ENCODE data around the gene MYL9. TPM values are rescaled to one million over a fixed set of nuclear protein-coding genes. Genes with fewer than 3 reads are reported as not detected.

MYL9 gene
- total and polyA plus RNA-seq, 10 of the 15 experiments (the other 5 are each of a cell fraction or from before 2014, with no cell fraction given): 0.28 to 1.7 (median 0.63) TPM; not detected in 3

GRCh38 chr20:36504295-36504694 is 37.0 kb upstream of the MYL9 start:
- TF ChIP-seq SMARCA5 (IDR thresholded peaks at IDR 0.05): no peak
- TF ChIP-seq ATF7 (IDR thresholded peaks at IDR 0.05; ENCODE audit: low read depth): no peak
- no peak for TF ChIP-seq ZNF384 (IDR thresholded peaks at IDR 0.05; ENCODE audit: borderline replicate concordance, low read depth, low read length)
- no peak for TF ChIP-seq ESRRA (IDR thresholded peaks at IDR 0.05; ENCODE audit: low read length)
- no peak for TF ChIP-seq NRF1 (conservative IDR thresholded peaks at IDR 0.05; ENCODE audit: low read depth, low read length)
- no peak for TF ChIP-seq POLR2A (IDR thresholded peaks at IDR 0.05; ENCODE audit: low read depth, low read length)
- TF ChIP-seq, protein P1, sequence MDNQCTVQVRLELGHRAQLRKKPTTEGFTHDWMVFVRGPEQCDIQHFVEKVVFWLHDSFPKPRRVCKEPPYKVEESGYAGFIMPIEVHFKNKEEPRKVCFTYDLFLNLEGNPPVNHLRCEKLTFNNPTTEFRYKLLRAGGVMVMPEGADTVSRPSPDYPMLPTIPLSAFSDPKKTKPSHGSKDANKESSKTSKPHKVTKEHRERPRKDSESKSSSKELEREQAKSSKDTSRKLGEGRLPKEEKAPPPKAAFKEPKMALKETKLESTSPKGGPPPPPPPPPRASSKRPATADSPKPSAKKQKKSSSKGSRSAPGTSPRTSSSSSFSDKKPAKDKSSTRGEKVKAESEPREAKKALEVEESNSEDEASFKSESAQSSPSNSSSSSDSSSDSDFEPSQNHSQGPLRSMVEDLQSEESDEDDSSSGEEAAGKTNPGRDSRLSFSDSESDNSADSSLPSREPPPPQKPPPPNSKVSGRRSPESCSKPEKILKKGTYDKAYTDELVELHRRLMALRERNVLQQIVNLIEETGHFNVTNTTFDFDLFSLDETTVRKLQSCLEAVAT (IDR thresholded peaks at IDR 0.05): no peak
- no peak for TF ChIP-seq HDAC2 (IDR thresholded peaks at IDR 0.05)
- no peak for TF ChIP-seq SREBF1 (IDR thresholded peaks at IDR 0.05; ENCODE audit: low read length)
- no peak for TF ChIP-seq ETV6 (conservative IDR thresholded peaks at IDR 0.05 in 1 of 2, IDR thresholded peaks at IDR 0.05 in 1 of 2; ENCODE audit: borderline replicate concordance in 1 of 2, low read depth in 1 of 2)
- TF ChIP-seq BRCA1 (IDR thresholded peaks at IDR 0.05; ENCODE audit: low read depth, low read length): no peak
- TF ChIP-seq, protein P2, sequence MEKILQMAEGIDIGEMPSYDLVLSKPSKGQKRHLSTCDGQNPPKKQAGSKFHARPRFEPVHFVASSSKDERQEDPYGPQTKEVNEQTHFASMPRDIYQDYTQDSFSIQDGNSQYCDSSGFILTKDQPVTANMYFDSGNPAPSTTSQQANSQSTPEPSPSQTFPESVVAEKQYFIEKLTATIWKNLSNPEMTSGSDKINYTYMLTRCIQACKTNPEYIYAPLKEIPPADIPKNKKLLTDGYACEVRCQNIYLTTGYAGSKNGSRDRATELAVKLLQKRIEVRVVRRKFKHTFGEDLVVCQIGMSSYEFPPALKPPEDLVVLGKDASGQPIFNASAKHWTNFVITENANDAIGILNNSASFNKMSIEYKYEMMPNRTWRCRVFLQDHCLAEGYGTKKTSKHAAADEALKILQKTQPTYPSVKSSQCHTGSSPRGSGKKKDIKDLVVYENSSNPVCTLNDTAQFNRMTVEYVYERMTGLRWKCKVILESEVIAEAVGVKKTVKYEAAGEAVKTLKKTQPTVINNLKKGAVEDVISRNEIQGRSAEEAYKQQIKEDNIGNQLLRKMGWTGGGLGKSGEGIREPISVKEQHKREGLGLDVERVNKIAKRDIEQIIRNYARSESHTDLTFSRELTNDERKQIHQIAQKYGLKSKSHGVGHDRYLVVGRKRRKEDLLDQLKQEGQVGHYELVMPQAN (conservative IDR thresholded peaks at IDR 0.05): no peak
- TF ChIP-seq KAT2A (conservative IDR thresholded peaks at IDR 0.05; ENCODE audit: control insufficient read depth, low read depth, low read length): no peak
- no peak for TF ChIP-seq RUNX3 (IDR thresholded peaks at IDR 0.05; ENCODE audit: low read length)
- TF ChIP-seq PML (IDR thresholded peaks at IDR 0.05; ENCODE audit: low read length): no peak
- Histone ChIP-seq H3K9ac (ENCODE audit: control insufficient read depth, insufficient read depth, low read length) (no peak overlapping the region), H3K4me1 (ENCODE audit: control insufficient read depth, insufficient read depth, low read length) (no peaks in the 10 kb centered on the region), H3K4me3 (no peak overlapping the region), H3K9me3 (replicated peaks; ENCODE audit: control insufficient read depth, insufficient read depth, low read length) (no peaks in the 10 kb centered on the region), H3K27me3 (replicated peaks in 1 of 2; ENCODE audit: control insufficient read depth in 2 of 2, insufficient read depth in 2 of 2, low read length in 1 of 2) (no peaks in the 10 kb centered on the region), H4K20me1 (ENCODE audit: control insufficient read depth, insufficient read depth) (no peaks in the 10 kb centered on the region), H3K4me2 (ENCODE audit: control insufficient read depth, insufficient read depth) (no peak overlapping the region), H3K79me2 (ENCODE audit: control insufficient read depth, insufficient read depth, low read length) (no peaks in the 10 kb centered on the region), H3K27ac (ENCODE audit: control insufficient read depth, insufficient read depth) (no peak overlapping the region), H2AFZ (ENCODE audit: control insufficient read depth, low read depth, low read length) (no peak overlapping the region), H3K36me3 (ENCODE audit: control insufficient read depth in 2 of 2, insufficient read depth in 2 of 2, low read length in 1 of 2) (peaks cover 5 to 8% of the 10 kb centered on the region in 2 experiments; a peak in 3 of 4 replicates)
- intact Hi-C loops (cut with micrococcal nuclease; ENCODE audit: unreplicated experiment) (no loop called here), in situ Hi-C loops (cut with MboI) (no loop called here)
- FAIRE-seq (no peak), ATAC-seq (no peak), DNase-seq (ENCODE audit: low read depth, low spot score) (no peak)
- SMC1A ChIA-PET (ENCODE audit: uncharacterized antibody, unreplicated experiment): no interaction called here
- WGBS (ENCODE audit: insufficient coverage, insufficient replicate concordance, low lambda C conversion rate, missing lambda C conversion rate): 94% methylated on average over 4 of the region's 4 CpGs
- RAD21 ChIA-PET (ENCODE audit: unreplicated experiment): no interaction called here
- POLR2A ChIA-PET: interaction anchor here (0.6 kb wide), 1 partner anchor 92 kb away, joined by 3 read pairs; no protein-coding TSS in a partner anchor
- CTCF ChIA-PET: no interaction called here
- no TSS peak for BruUV-seq (replicated peaks)

Data from GM12878 (cell line).